T-helper 9 cell (primary cell): ENCODE results near the gene SLC36A1.

Source experiments
- DNase-seq: peaks from one replicate; pipeline ENCODE4 v3.0.0-alpha.2; 2020

The SLC36A1 gene

GRCh38 chr5:151541571-151541970, 94.2 kb downstream of the SLC36A1 start:
- no peak for DNase-seq
